ENCODE results near the gene GSG1.

DNA sequence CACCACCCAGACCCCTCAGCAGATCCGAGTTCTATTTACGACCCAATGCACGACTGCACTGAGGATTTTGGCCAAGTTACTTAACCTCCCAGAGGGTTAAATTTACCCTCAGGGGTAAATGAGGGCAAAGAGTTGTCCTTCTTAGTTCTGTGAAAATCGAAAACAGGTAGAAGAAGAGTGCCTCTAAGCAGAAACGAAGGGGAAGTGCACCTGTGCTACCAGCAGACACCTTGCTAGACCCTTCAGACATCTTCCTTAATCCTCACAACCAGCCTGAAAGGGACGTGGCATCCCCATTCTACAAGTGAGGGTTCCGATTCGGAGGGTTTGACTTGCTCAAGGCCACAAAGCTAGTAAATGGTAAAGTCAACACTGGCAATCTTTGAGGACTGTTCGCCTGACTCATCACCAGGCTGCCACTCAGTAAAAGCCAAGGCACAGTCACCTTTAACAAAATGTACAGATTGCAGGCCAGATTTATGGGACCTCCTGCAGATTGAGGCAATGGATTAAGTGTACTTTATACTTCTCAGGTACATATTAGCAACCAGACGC is 1.6 kb downstream of the GSG1 start:
- TF ChIP-seq EZH2 (IDR thresholded peaks at IDR 0.05; ENCODE audit: insufficient read depth, poor library complexity, severe bottlenecking) (no peak), EZH2phosphoT487 (IDR thresholded peaks at IDR 0.05; ENCODE audit: insufficient read depth, low read depth) (no peak)

Measured in GM23248 (cell line).